Transverse colon (tissue), 4 donors: ENCODE measurements around the gene ANO1. TPM values are rescaled to one million over a fixed set of nuclear protein-coding genes. Genes with fewer than 3 reads are reported as not detected.
"Not testable (repeated sequence)": the region's sequence is repeated elsewhere in the genome, so short reads cannot be mapped to it uniquely, and the experiment has no call there.

Experiments used
- DNase-seq: peaks from one replicate; pipeline ENCODE4 v3.0.0-alpha.2; 2019
- H3K27ac ChIP-seq, 4 donors: fragments of 200-600 bp; sonication (generic); 2 replicates each; pipeline ENCODE4 v1.5.1; 2016 to 2018; ENCODE audit warnings: inconsistent platforms in 4 of 4
- H3K27me3 ChIP-seq: fragments of 200-600 bp; sonication (generic); 2 replicates; pipeline ENCODE4 v1.5.1; 2017; ENCODE audit warnings: inconsistent platforms
- H3K36me3 ChIP-seq, 4 donors: fragments of 200-600 bp; sonication (generic); 2 replicates each; pipeline ENCODE4 v1.5.1; 2017 to 2019; ENCODE audit warnings: inconsistent platforms in 4 of 4
- H3K4me1 ChIP-seq, 4 donors: fragments of 200-600 bp; sonication (generic); 2 replicates each; pipeline ENCODE4 v1.5.1; 2017 to 2020; ENCODE audit warnings: inconsistent platforms in 4 of 4
- H3K4me3 ChIP-seq, 4 donors: fragments of 200-600 bp; sonication (generic); 1 replicate in 1 of 4; 2 replicates in 3 of 4; pipeline versions ENCODE4 v1.5.1 to v1.6.1; 2017 to 2019; ENCODE audit warnings: inconsistent platforms in 4 of 4
- H3K9me3 ChIP-seq, 2 donors: fragments of 200-600 bp; sonication (generic); 2 replicates each; pipeline ENCODE4 v1.5.1; 2017 to 2019; ENCODE audit warnings: inconsistent platforms in 2 of 2
- CTCF ChIP-seq, 5 experiments: fragments of 200-600 bp in 3 of 5; fragments of 450-650 bp in 2 of 5; sonication (generic) in 3 of 5; IDR thresholded peaks; 1 replicate in 2 of 5; 2 replicates in 3 of 5; pipeline ENCODE4 v1.5.1; 2016 to 2017; ENCODE audit warnings: antibody characterized with exemption in 5 of 5, inconsistent platforms in 3 of 5, mild to moderate bottlenecking in 2 of 5, moderate library complexity in 1 of 5
- EP300 ChIP-seq: sonication (generic); formaldehyde crosslinking; IDR thresholded peaks from one replicate; pipeline ENCODE4 v1.6.1; 2017; ENCODE audit warnings: antibody characterized with exemption, low read depth
- POLR2A ChIP-seq: fragments of 450-650 bp; IDR thresholded peaks from one replicate; pipeline ENCODE4 v1.6.1; 2016; ENCODE audit warnings: antibody characterized with exemption, mild to moderate bottlenecking, moderate library complexity
- POLR2AphosphoS5 ChIP-seq, 3 donors: sonication (generic); formaldehyde crosslinking; IDR thresholded peaks; one replicate each; pipeline ENCODE4 v1.6.1; 2016; ENCODE audit warnings: antibody characterized with exemption in 3 of 3
- WGBS, 2 donors: methylation state at CpG; one replicate each; pipeline ENCODE4 v1.1.5; 2018; ENCODE audit warnings: low coverage in 1 of 2; 5-methylcytosine and 5-hydroxymethylcytosine counted together
- in situ Hi-C, 4 donors: fragments of 200-750 bp; cut with MboI; loops; one replicate each; pipeline versions ENCODE4 v1.15.0 to v1.15.1; 2017; ENCODE audit warnings: low sequenced_read_pairs in 3 of 4, low pct_ligation_motif_present in 1 of 4, low pct_unique_long_range_greater_than_20kb in 1 of 4
- intact Hi-C: fragments of 100-400 bp; cut with DNase I; formaldehyde crosslinking; loops from one replicate; pipeline ENCODE4 v1.15.1; 2023; ENCODE audit warnings: low total_unique reads
- total RNA-seq, 4 donors: library from RNA; depleted of rRNA; stranded (reverse); fragments of >200 nt; gene quantifications; one replicate each; pipeline ENCODE4 v1.1.0, GENCODE V29; 2016

The ANO1 gene
- total RNA-seq, 4 donors from 2014 or later = 7.9 to 20.9 (median 11.3) TPM

- H3K36me3 ChIP-seq = no peaks in the 10 kb centered on the region
- H3K9me3 ChIP-seq = no peaks in the 10 kb centered on the region
- no peak for DNase-seq
- TF ChIP-seq EP300 = no peak
- no peak for TF ChIP-seq POLR2A
- no peak for TF ChIP-seq CTCF (IDR thresholded peaks at IDR 0.05)
- no peak for TF ChIP-seq POLR2AphosphoS5 (IDR thresholded peaks at IDR 0.05)
- no peaks in the 10 kb centered on the region for H3K27me3 ChIP-seq
- in situ Hi-C loops = loop anchor here (5.0 to 25.0 kb wide), 4 partner anchors 281 to 509 kb away; partner anchors contain the start of genes LTO1 (in 2 of the 4) and FGF19 (in 1 of the 4)
- intact Hi-C loops = loop anchor here (5.0 kb wide), 1 partner anchor 501 kb away; no protein-coding TSS in a partner anchor
- 76 to 81% methylated on average over 2 to 7 of the region's 7 CpGs for WGBS, 2 donors
- no peak overlapping the region for H3K4me3 ChIP-seq
- no peaks in the 10 kb centered on the region for H3K4me1 ChIP-seq
- no peak overlapping the region for H3K27ac ChIP-seq
Measured at GRCh38 chr11:70193411-70194292, 115.5 kb downstream of the ANO1 start.

DNA sequence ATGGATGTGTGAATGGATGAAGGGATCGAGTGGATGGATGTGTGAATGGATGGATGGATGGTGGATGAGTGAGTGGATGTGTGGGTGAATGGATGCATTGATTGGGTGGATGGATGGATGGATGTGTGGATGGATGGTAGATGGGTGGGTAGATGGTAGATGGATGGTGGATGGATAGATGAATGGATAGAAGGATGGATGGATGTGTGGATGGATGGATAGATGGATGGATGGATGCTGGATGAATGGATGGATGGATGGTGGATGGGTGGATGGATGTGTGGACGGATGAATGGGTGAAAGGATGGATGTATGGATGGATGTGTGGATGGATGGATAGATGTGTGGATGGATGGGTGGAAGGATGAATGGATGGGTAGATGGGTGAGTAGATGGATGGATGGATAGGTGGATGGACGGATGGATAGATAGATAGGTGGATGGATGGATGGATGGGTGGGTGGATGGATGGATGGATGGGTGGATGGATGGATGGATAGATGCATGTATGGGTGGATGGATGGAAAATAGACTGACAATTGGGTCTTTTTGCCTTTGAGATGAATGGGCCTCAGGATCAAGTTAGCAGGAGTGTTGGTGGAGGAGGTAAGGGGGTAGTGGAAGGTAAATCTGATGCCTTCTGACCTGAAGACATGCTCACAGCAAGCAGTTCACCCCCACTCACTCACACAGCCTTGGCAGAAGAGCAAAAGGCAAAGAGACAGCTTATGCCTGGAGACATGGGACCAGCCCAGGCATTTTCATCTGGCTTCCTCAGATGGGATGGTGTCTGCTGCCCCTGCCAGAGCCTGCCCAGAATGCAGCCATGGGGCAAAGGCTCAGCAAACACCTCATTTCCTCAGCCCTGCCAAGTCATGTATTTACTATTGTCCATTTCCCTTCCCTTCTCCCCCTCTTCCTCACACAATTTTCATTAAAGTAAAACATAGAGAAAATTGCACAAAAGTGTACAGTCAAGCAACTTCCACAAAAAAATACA, 117.0 kb downstream of the ANO1 start:
- no peaks in the 10 kb centered on the region for H3K4me1 ChIP-seq
- in situ Hi-C loops (loop anchor here (5.0 to 25.0 kb wide), 5 partner anchors 273 to 510 kb away; partner anchors contain the start of genes LTO1 (in 2 of the 4) and FGF19 (in 1 of the 4)), intact Hi-C loops (loop anchor here (5.0 kb wide), 1 partner anchor 503 kb away; no protein-coding TSS in a partner anchor)
- H3K27me3 ChIP-seq = no peaks in the 10 kb centered on the region
- no peaks in the 10 kb centered on the region for H3K36me3 ChIP-seq
- H3K27ac ChIP-seq = no peak overlapping the region
- 75 to 77% methylated on average over 3 of the region's 3 CpGs for WGBS, 2 donors
- H3K4me3 ChIP-seq = no peak overlapping the region
- no peaks in the 10 kb centered on the region for H3K9me3 ChIP-seq
- TF ChIP-seq CTCF (IDR thresholded peaks at IDR 0.05) = no peak
- no peak for TF ChIP-seq POLR2A
- no peak for TF ChIP-seq POLR2AphosphoS5 (IDR thresholded peaks at IDR 0.05)
- TF ChIP-seq EP300 = no peak
- no peak for DNase-seq

DNA sequence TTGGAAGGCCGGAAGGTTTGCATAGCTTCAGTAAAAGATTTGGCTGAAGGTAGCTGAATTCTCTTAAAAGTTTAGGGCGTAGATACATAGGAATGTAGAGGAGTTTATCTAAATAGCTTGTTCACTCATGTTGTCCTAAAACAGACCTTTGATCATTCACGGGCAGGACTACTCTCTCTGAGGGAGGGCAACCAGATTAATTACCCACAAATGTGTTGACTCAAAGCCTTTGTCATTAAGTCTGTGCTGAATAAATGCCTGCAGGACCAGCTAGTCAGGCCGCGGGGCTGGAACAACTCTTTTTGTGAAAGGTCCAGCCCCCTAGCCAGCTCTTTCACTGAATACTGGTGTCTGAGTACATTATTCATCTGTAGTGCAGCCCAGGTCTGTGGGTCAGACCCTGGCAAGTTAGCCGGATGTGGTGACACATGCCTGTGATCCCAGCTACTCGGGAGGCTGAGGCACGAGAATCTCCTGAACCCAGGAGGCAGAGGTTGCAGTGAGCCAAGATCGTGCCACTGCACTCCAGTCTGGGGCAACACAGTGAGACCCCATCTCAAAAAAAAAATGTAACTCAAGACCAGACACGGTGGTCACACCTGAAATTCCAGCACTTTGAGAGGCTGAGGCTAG, 122.2 kb downstream of the ANO1 start:
- no peak for DNase-seq
- intact Hi-C loops = no loop called here
- Histone ChIP-seq H3K4me3 (no peak overlapping the region), H3K4me1 (peaks cover 10 to 21% (median 17%) of the 10 kb centered on the region in 4 donors), H3K27me3 (no peaks in the 10 kb centered on the region), H3K9me3 (no peaks in the 10 kb centered on the region), H3K27ac (no peak overlapping the region), H3K36me3 (peaks cover 0 to 4% (median 0%) of the 10 kb centered on the region in 4 donors)
- no peak for TF ChIP-seq CTCF (IDR thresholded peaks at IDR 0.05)
- no peak for TF ChIP-seq POLR2AphosphoS5 (IDR thresholded peaks at IDR 0.05)
- no peak for TF ChIP-seq POLR2A
- no peak for TF ChIP-seq EP300
- in situ Hi-C loops = no loop called here
- WGBS, 2 donors = 74% methylated on average over 10 of the region's 10 CpGs; no CpG with 5 or more reads in 1 of the 2 donors

- H3K27me3 ChIP-seq, H3K27ac ChIP-seq, H3K36me3 ChIP-seq, H3K4me3 ChIP-seq, in situ Hi-C loops, DNase-seq, intact Hi-C loops, H3K9me3 ChIP-seq: not testable (repeated sequence)
- WGBS, 2 donors = 90 to 92% methylated on average over 2 to 3 of the region's 3 CpGs
- peaks cover 10 to 21% (median 18%) of the 10 kb centered on the region in 4 donors for H3K4me1 ChIP-seq
Measured at GRCh38 chr11:70201047-70201446, 122.9 kb downstream of the ANO1 start.
